Stromal cell of bone marrow (primary cell): ENCODE results near the gene TCEANC.
"Not testable (repeated sequence)": the region's sequence is repeated elsewhere in the genome, so short reads cannot be mapped to it uniquely, and the experiment has no call there.

Experiments
- DNase-seq: peaks from one replicate; pipeline ENCODE4 v3.0.0-alpha.2; 2012; ENCODE audit warnings: low read depth

Gene TCEANC, protein sequence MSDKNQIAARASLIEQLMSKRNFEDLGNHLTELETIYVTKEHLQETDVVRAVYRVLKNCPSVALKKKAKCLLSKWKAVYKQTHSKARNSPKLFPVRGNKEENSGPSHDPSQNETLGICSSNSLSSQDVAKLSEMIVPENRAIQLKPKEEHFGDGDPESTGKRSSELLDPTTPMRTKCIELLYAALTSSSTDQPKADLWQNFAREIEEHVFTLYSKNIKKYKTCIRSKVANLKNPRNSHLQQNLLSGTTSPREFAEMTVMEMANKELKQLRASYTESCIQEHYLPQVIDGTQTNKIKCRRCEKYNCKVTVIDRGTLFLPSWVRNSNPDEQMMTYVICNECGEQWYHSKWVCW

DNA sequence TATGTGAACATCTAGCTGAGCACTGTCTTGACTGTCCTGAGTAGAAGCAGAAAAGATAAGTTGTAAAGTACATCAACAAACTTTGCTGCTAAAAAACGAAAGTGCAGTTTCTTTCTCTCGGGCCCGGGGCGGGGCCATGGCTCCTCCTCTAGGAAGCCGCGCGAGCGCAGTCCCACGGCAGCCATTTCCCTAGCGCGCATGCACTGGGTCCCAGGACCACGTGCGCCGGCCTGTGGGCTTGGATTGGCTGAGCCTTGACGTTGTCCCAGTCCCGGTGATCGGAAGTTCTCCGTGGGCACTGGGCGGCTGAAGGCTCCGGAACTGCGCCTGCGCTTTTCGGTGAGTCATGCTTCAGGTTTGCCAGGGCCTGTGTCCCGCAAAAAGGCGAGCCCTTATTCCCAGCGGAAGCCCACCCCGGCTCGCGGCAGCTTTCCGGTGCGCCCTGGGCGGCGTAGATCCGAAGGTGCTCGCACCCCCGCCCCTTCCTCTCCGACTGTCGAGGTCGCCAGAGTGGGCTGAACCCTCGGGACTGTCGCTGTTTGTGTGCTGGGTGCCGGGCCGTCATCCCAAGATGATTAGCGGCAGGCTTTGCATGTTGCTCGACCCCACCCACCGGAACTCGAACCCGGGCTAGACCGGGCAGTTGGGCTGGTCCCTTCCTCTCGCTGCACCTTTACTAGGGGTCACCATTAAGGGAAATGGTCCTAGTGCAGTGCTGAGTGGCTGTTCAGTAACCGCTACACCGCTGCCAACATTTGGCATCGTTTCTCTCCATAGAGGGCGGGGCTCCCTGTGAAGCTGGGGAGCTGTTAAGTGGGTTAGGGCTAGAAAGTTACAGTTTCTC, at the start of gene TCEANC:
Gene TCEANC (plus strand): TSS at position 292 of the 844 bp plus-strand sequence. CDS start 9,368 bp downstream, outside the sequence.
- peak; percentile 95 for DNase-seq

- DNase-seq, result no peak
Observed at GRCh38 chrX:13605611-13606010, 47.3 kb upstream of the TCEANC start.

GRCh38 chrX:13607331-13607995, 45.5 kb upstream of the TCEANC start:
- no peak for DNase-seq

GRCh38 chrX:13607996-13608365, 45.0 kb upstream of the TCEANC start:
- DNase-seq, result no peak

GRCh38 chrX:13614154-13614553, 38.8 kb upstream of the TCEANC start:
- DNase-seq, result no peak

- no peak for DNase-seq
Observed at GRCh38 chrX:13620207-13620606, 32.7 kb upstream of the TCEANC start.

DNA sequence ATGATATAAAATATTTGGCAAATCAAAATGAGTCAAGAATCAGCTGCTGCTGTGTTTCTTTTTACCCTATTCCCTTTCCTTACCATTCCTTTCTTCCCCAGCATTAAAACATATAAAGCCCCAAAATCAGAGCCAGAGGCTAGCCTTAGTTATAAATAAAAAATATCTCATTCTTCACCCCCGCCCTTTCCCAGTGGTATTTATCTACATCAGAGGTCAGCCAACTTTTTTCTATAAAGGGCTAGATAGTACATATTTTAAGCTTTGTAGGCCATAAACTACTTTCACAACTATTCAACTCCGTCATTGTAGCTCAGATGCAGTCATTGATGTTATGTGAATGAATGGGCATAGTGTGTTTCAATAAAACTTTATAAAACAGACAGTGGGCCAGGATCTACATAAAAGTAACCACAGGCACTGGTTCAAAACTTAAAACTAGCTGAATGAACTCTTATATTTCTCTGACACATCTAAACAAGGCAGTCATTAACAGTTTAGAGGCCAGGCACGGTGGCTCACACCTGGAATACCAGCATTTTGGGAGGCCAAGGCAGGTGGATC, 30.5 kb upstream of the TCEANC start:
- no peak for DNase-seq

GRCh38 chrX:13627306-13627705, 25.6 kb upstream of the TCEANC start:
- no peak for DNase-seq

GRCh38 chrX:13637224-13637623, 15.7 kb upstream of the TCEANC start:
- DNase-seq, result not testable (repeated sequence)

DNA sequence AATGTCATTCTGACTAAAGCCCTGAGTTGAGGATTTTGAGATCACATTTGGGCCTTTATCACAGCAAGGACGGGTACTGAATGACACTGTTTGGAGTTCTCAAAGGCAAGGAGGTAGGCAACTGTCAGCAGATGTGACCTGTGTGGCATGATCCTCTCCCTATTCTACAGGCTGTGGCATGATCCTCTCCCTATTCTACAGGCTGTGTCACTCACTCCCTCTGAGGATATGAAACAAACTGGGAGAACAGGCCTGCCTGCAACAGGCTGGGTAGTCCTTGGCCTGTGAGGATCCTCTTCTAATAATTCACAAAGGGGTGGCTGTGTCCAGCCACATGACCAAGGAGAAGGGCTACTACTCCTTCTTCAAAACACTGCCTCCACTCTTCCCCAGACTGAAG, 14.9 kb upstream of the TCEANC start:
- DNase-seq, result no peak

- DNase-seq, result no peak
Observed at GRCh38 chrX:13638826-13639225, 14.1 kb upstream of the TCEANC start.

GRCh38 chrX:13641684-13642083, 11.3 kb upstream of the TCEANC start:
- DNase-seq, result not testable (repeated sequence)

DNA sequence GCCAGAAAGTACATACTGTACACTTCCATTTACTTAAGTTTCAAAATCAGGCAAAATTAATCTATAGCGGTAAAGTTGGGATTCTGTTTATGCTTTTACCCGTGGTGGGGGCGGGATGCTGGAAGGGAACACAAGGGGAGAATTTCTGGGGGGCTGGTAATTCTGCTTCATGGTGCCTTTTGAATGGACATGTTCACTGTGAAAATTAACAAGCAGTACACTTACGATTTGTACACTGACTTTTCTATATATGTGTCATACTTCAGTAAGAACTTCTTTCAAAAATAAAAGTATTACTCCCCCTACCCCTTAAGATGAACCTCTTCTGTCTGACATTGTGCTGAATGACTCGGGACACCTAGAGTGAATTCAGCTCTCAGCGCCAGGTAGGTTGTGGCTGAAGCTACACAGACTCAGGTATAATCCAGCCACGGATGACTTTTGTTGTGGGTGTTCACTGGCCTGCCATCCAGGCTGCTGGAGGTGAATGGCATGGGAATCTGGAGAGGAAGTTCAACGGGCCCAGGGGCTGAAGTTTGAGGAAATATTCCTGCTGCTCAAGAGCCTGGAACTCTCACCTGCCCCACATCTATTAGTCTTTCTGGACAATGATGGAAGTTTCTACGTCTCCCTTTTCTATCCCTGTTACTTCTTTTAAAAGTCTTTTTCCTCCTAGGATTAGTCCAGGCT, 7.3 kb upstream of the TCEANC start:
- DNase-seq, result no peak

- no peak for DNase-seq
Observed at GRCh38 chrX:13646154-13646549, 6.8 kb upstream of the TCEANC start.

DNA sequence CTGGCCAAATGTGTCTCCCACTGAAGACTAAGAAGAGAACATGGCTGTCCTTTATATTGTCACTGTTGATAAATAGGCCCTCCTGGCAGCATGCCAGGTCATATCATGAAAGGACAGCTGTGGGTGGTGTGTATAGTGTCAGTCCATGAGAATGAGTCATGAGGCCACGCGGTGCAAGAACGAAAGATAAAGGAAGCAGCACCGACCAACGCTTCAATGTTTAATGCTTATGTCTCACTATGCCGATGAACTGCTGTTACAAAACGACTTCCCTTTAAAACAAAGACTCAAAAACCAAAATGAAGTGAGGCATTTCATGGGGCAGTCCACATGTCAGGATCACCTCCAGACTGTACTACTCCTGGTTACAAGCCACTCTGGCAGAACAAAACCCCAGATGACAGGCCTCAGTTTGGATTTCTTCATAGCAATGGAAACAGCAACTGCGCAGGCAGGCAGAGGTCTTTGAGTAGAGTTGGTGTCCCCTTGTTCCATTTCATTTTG, 5.2 kb upstream of the TCEANC start:
- no peak for DNase-seq

- DNase-seq, result not testable (repeated sequence)
Observed at GRCh38 chrX:13648336-13648735, 4.6 kb upstream of the TCEANC start.

DNA sequence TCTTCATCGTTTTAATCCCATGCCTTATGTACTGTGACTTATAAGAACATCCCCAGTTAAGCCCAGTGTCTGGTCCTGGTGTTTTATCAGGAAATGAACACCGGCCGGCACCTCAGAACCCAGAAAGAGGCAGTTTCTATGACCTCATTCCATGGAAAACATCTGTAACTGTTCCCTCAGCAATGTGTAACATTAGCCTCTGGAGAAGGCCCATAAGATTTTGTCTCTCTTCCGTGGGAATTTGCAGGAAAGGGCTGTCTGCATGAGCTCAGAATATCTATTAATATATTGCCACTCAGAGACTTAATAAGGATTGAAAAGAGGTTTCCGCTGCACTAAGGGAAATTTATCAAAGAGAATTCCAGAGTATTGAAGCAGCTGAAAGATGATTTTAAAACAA, 3.1 kb upstream of the TCEANC start:
- DNase-seq, result no peak

GRCh38 chrX:13650318-13650717, 2.6 kb upstream of the TCEANC start:
- DNase-seq, result no peak

- no peak for DNase-seq
Observed at GRCh38 chrX:13651150-13651549, 1.8 kb upstream of the TCEANC start.

DNA sequence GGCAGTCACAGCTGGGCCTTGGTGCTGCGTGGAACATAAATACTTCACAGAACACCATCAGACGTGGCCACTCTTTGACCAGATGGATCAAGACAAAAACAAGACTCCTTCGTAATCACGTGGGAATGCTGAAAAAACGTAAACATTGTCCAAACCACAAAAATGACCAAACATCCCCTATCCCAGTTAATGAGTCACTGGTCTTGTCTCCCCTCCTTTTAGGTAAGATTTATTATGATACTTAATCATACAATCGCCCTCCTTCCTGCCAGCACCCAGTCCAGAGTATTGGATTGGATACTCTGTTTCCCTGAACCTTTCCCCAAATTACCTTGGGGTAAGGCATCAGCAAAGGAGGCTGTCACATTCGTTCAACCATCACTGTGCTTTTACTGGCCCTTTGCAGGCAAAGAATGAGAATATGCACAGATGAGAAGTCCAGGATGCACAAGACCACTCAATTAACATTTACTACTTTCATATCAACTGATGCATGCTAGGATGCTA, 601 bp upstream of the TCEANC start:
- DNase-seq, result no peak

GRCh38 chrX:13654116-13654515, 1.2 kb downstream of the TCEANC start:
- DNase-seq, result no peak
